ENCODE measurements around the gene TNS1. TPM values are rescaled to one million over a fixed set of nuclear protein-coding genes. Genes with fewer than 3 reads are reported as not detected.

TNS1 gene
- total and polyA plus RNA-seq, 9 of the 15 experiments (the other 6 are each of a cell fraction or from before 2014, with no cell fraction given), result 0.13 to 2.7 (median 0.77) TPM

DNA sequence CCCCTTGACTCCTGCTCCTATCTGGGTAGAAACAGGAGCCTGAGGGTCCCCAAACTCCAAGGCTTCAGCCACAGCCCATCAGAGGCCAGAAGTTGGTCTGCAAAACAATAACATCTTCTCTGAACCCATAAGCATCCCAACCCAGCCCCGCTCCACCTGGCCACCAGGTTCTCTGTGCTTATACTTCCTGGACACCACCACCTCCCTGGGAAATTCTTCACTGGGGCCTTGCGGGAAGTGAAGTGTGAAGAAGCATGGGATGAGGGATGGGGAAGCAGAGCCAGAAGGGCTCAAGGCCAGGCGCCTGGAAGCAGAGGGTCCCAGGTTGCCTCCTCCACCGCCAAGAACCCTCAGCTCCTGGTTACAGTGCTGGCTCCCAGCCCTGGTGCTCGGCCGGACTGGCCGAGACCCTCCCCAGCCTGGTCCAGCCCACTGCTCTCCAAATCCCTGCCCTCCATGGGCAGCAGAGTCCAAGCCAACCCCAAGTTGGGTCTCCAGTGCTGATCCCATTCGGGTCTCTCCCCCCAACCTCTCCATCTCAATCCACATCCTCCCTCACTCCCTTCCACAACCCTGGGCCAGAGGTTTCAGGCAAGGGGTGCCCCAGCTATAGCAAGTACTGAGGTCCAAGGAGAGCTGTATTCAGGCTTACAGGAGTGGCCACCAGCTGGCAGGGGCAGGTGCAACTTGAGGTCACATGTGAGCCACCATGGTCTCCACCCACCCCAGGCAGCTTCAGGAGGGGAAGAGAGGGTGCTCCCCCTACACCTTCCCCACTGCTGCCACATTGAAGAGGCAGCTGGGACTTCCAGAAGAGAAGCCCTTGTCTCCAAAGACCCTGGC lies 60.7 kb downstream of the TNS1 start:
- no peaks in the 10 kb centered on the region for H3K9me1 ChIP-seq (ENCODE audit: control insufficient read depth, insufficient read depth, low read length)
- 3% methylated on average over 6 of the region's 8 CpGs for WGBS (ENCODE audit: insufficient coverage, low coverage, missing lambda C conversion rate)
- H4K20me1 ChIP-seq (replicated peaks; ENCODE audit: control insufficient read depth, insufficient read depth, low read length), result no peaks in the 10 kb centered on the region
- H3K79me2 ChIP-seq (ENCODE audit: control insufficient read depth, insufficient read depth, low read length), result no peaks in the 10 kb centered on the region
- FAIRE-seq (no peak), ATAC-seq (no peak), DNase-seq (ENCODE audit: extremely low read depth in 1 of 4, low spot score in 3 of 4) (no peak)
- intact Hi-C loops (cut with micrococcal nuclease), result no loop called here
- no peak overlapping the region for H3K9ac ChIP-seq (ENCODE audit: insufficient read depth in 1 of 2, low read depth in 2 of 2, low read length in 2 of 2)
- no peak overlapping the region for H2AFZ ChIP-seq (ENCODE audit: low read depth, low read length)
- in situ Hi-C loops (cut with MboI), result no loop called here
- BruUV-seq (replicated peaks), result no TSS peak
- no peaks in the 10 kb centered on the region for H3K9me3 ChIP-seq (replicated peaks; ENCODE audit: control insufficient read depth, insufficient read depth, low read depth, low read length)
- H3K4me1 ChIP-seq (replicated peaks in 1 of 2; ENCODE audit: control insufficient read depth in 2 of 2, insufficient read depth in 2 of 2, low read length in 2 of 2), result peaks cover 2 to 13% of the 10 kb centered on the region in 2 experiments; a peak in 3 of 5 replicates
- no peaks in the 10 kb centered on the region for H3K36me3 ChIP-seq (ENCODE audit: control insufficient read depth, insufficient read depth, low read length)
- no peak overlapping the region for H3K4me2 ChIP-seq (ENCODE audit: insufficient read depth, low read length)
- POLR2A ChIA-PET, result no interaction called here
- no peak overlapping the region for H3K4me3 ChIP-seq
- no peak overlapping the region for H3K27ac ChIP-seq (ENCODE audit: extremely low read depth, low read depth, low read length)
- TF ChIP-seq HDAC8 (tag; IDR thresholded peaks at IDR 0.05) (no peak), FUS (optimal IDR thresholded peaks at IDR 0.05; ENCODE audit: low read depth, low read length) (no peak), IFI16 (CRISPR knock-in tag; IDR thresholded peaks at IDR 0.05) (no peak), NCOA4 (IDR thresholded peaks at IDR 0.05; ENCODE audit: partially characterized antibody) (no peak), ZNF586 (CRISPR knock-in tag; conservative IDR thresholded peaks at IDR 0.05) (no peak), POLR2AphosphoS2 (IDR thresholded peaks at IDR 0.05; ENCODE audit: low read length) (no peak), GABPA (tag; conservative IDR thresholded peaks at IDR 0.05; ENCODE audit: low read depth) (no peak), C11orf30 (IDR thresholded peaks at IDR 0.05; ENCODE audit: low read depth) (no peak), CBX2 (IDR thresholded peaks at IDR 0.05; ENCODE audit: insufficient read depth, low read length, poor library complexity, severe bottlenecking) (no peak), NFATC3 (IDR thresholded peaks at IDR 0.05) (no peak), EZH2 (IDR thresholded peaks at IDR 0.05; ENCODE audit: borderline replicate concordance, low read depth, low read length) (no peak), BCOR (IDR thresholded peaks at IDR 0.05) (no peak), POLR3G (IDR thresholded peaks at IDR 0.05; ENCODE audit: extremely low read depth, insufficient read length, insufficient replicate concordance) (no peak)
- TF ChIP-seq, protein P1, sequence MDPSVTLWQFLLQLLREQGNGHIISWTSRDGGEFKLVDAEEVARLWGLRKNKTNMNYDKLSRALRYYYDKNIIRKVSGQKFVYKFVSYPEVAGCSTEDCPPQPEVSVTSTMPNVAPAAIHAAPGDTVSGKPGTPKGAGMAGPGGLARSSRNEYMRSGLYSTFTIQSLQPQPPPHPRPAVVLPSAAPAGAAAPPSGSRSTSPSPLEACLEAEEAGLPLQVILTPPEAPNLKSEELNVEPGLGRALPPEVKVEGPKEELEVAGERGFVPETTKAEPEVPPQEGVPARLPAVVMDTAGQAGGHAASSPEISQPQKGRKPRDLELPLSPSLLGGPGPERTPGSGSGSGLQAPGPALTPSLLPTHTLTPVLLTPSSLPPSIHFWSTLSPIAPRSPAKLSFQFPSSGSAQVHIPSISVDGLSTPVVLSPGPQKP (CRISPR knock-in tag; IDR thresholded peaks at IDR 0.05), result no peak
- CTCF ChIA-PET (ENCODE audit: low intra/inter-chr PET ratio), result no interaction called here
- H3K27me3 ChIP-seq (ENCODE audit: control insufficient read depth in 2 of 2, insufficient read depth in 2 of 2, low read length in 2 of 2), result peaks cover 0 to 11% of the 10 kb centered on the region in 2 experiments; a peak in 3 of 5 replicates

Data from K562 (cell line).